Erythroblast (primary cell): Measurements from ENCODE around the gene BABAM2.

ENCODE experiments used
- GATA1 ChIP-seq: IDR thresholded peaks from 2 replicates; pipeline ENCODE4 v1.6.1; 2011; ENCODE audit warnings: low read depth, mild to moderate bottlenecking, control low read depth, low read length, moderate library complexity
- POLR2A ChIP-seq: IDR thresholded peaks from 2 replicates; pipeline ENCODE4 v1.6.1; 2011; ENCODE audit warnings: mild to moderate bottlenecking, low read length

- no peak for TF ChIP-seq POLR2A
- no peak for TF ChIP-seq GATA1
Observed at GRCh38 chr2:28181801-28182200, 291.3 kb downstream of the BABAM2 start.
